ENCODE results near the gene SERPINB10. TPM values are rescaled to one million over a fixed set of nuclear protein-coding genes. Genes with fewer than 3 reads are reported as not detected.

SERPINB10 gene
- total and polyA plus RNA-seq, 2 donors (not counting 1 experiment from before 2014, with no cell fraction given): not detected

DNA sequence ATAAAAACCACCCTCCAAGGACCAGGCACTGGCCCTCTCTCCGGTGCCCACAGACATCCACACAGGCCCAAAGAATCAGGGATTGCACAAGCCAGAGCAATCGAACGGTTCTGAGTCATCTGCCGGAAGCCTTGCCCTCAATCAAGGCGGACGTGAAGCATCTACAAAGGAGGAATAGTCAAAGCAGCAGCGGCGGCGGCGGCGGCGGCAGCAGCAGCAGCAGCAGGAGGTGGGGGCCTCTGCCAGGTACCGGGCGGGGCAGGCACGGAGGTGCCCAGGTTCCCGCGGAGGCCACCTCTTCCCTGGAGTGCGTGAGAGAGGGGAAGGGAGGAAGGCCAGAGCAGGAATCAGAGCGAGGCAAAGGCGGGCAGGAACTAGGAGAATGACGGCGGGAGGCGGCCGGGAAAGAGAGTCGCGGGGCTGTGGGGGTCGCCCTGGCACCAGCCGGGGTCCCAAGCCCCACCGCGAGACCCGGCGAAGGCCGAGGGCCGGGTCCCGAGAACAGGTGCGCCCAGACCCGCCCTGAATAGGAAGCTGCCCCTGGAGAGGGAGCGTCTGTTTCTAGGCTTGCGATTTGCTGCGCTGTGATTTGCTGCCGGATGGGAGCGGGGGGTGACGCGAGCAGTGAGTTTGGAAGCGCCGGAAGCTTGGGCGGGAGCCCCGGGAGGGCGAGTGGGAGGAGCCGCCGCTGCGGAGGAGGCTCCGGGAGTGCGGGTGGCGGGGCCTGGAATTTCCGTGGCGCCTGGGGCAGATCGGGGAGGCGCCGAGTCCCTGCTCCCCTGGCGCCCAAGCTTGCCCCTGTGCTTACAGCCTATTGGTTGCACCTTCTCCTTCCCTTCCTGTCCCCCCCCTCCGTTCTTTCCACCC lies 62.4 kb downstream of the SERPINB10 start, which contains the start of gene SERPINB8:
Gene SERPINB8, plus strand, starts transcription at position 140 of the 867 bp plus-strand sequence. CDS start 8,228 bp downstream, outside the sequence.
- DNase-seq (peak; percentile 77), ATAC-seq (ENCODE audit: low read depth) (peak; percentile 84)
- Histone ChIP-seq H3K4me3 (ENCODE audit: control extremely low read depth in 1 of 5, extremely low read depth in 1 of 5, insufficient read depth in 1 of 5, low read depth in 2 of 5, low read length in 4 of 5) (peak within 1 kb of the TSS; percentile 57 to 98 (median 81)), H3K27ac (ENCODE audit: low read length in 2 of 2) (peak within 1 kb of the TSS; percentile 91 to 95), H3K27me3 (replicated peaks in 1 of 4; ENCODE audit: control extremely low read depth in 1 of 4, control insufficient read depth in 3 of 4, insufficient read depth in 4 of 4, low read length in 3 of 4) (no peaks in the 10 kb centered on the region), H2AFZ (ENCODE audit: insufficient read depth, low read depth, low read length, poor library complexity, severe bottlenecking) (peak within 1 kb of the TSS; percentile 100), H3K9ac (ENCODE audit: low read length) (peak within 1 kb of the TSS; percentile 98), H4K20me1 (ENCODE audit: control insufficient read depth, insufficient read depth, low read length, poor library complexity, severe bottlenecking) (no peaks in the 10 kb centered on the region), H3K9me3 (ENCODE audit: control extremely low read depth in 1 of 3, control insufficient read depth in 2 of 3, insufficient read depth in 1 of 3, low read length in 2 of 3) (no peaks in the 10 kb centered on the region), H3K4me1 (ENCODE audit: control insufficient read depth in 2 of 2, insufficient read depth in 2 of 2, low read length in 2 of 2) (peaks cover 28 to 33% of the 10 kb centered on the region in 2 donors), H3K4me2 (replicated peaks; ENCODE audit: low read depth, low read length, poor library complexity, severe bottlenecking) (peak within 1 kb of the TSS; percentile 88), H3K79me2 (ENCODE audit: control insufficient read depth, insufficient read depth, low read length) (peaks cover 30% of the 10 kb centered on the region), H3K36me3 (replicated peaks in 1 of 2; ENCODE audit: control extremely low read depth in 1 of 2, control insufficient read depth in 1 of 2, extremely low read depth in 1 of 2, insufficient read depth in 2 of 2, low read length in 1 of 2) (no peaks in the 10 kb centered on the region)
- TF ChIP-seq, protein P1, sequence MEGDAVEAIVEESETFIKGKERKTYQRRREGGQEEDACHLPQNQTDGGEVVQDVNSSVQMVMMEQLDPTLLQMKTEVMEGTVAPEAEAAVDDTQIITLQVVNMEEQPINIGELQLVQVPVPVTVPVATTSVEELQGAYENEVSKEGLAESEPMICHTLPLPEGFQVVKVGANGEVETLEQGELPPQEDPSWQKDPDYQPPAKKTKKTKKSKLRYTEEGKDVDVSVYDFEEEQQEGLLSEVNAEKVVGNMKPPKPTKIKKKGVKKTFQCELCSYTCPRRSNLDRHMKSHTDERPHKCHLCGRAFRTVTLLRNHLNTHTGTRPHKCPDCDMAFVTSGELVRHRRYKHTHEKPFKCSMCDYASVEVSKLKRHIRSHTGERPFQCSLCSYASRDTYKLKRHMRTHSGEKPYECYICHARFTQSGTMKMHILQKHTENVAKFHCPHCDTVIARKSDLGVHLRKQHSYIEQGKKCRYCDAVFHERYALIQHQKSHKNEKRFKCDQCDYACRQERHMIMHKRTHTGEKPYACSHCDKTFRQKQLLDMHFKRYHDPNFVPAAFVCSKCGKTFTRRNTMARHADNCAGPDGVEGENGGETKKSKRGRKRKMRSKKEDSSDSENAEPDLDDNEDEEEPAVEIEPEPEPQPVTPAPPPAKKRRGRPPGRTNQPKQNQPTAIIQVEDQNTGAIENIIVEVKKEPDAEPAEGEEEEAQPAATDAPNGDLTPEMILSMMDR (IDR thresholded peaks at IDR 0.05): no peak
- no peaks in the 10 kb centered on the region for H3K27me3 Mint-ChIP-seq
- peak within 1 kb of the TSS; percentile 96 for H3K27ac Mint-ChIP-seq
- H3K9me3 Mint-ChIP-seq (ENCODE audit: insufficient read depth): no peaks in the 10 kb centered on the region
- peaks cover 51% of the 10 kb centered on the region for H3K4me1 Mint-ChIP-seq
- ChIA-PET CTCF (interaction anchor here (0.7 to 1.1 kb wide), 3 partner anchors 8 to 34 kb away, joined by 3 to 4 read pairs (median 3); no protein-coding TSS in a partner anchor), POLR2A (interaction anchor here (0.7 kb wide), 1 partner anchor 1255 kb away, joined by 5 read pairs; the partner anchor contains the start of gene PHLPP1)
- peak within 1 kb of the TSS; percentile 93 for H3K4me3 Mint-ChIP-seq
- intact Hi-C loops (cut with micrococcal nuclease): loop anchor here (1.0 to 10.0 kb wide), 4 partner anchors 9 to 1465 kb away; partner anchors contain the start of gene VPS4B
- WGBS (ENCODE audit: insufficient coverage): under 1% methylated on average over 59 of the region's 62 CpGs

DNA sequence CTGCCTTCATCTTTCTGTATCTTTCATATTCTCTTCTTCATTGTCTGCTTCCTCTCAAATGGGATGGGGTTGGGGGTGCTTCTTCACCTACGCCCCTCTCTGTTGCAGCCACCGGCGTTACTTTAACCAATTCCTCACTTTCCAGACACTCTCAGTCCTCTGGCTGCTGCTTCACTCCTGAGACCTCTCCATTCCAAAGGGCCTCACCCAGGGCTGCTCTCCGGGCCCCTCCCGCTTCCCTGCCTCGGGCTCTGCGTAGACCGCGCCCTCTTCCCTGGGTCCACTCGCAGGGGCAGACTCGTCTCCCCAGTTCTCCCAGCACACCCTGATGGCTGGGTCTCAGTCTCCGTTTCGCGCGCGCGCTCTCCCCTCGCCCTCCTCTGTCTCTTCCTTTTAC lies 63.0 kb downstream of the SERPINB10 start:
- DNase-seq (no peak), ATAC-seq (ENCODE audit: low read depth) (no peak)
- Histone ChIP-seq H3K27me3 (replicated peaks in 1 of 4; ENCODE audit: control extremely low read depth in 1 of 4, control insufficient read depth in 3 of 4, insufficient read depth in 4 of 4, low read length in 3 of 4) (no peaks in the 10 kb centered on the region), H3K27ac (ENCODE audit: low read length in 2 of 2) (peak overlapping the region; percentile 91 to 95), H3K36me3 (replicated peaks in 1 of 2; ENCODE audit: control extremely low read depth in 1 of 2, control insufficient read depth in 1 of 2, extremely low read depth in 1 of 2, insufficient read depth in 2 of 2, low read length in 1 of 2) (no peaks in the 10 kb centered on the region), H3K9me3 (ENCODE audit: control extremely low read depth in 1 of 3, control insufficient read depth in 2 of 3, insufficient read depth in 1 of 3, low read length in 2 of 3) (no peaks in the 10 kb centered on the region), H2AFZ (ENCODE audit: insufficient read depth, low read depth, low read length, poor library complexity, severe bottlenecking) (peak overlapping the region; percentile 100), H3K9ac (ENCODE audit: low read length) (peak overlapping the region; percentile 98), H3K4me3 (ENCODE audit: control extremely low read depth in 1 of 5, extremely low read depth in 1 of 5, insufficient read depth in 1 of 5, low read depth in 2 of 5, low read length in 4 of 5) (peak overlapping the region; percentile 57 to 98 (median 81)), H3K4me2 (replicated peaks; ENCODE audit: low read depth, low read length, poor library complexity, severe bottlenecking) (peak overlapping the region; percentile 88), H3K79me2 (ENCODE audit: control insufficient read depth, insufficient read depth, low read length) (peaks cover 30% of the 10 kb centered on the region), H4K20me1 (ENCODE audit: control insufficient read depth, insufficient read depth, low read length, poor library complexity, severe bottlenecking) (no peaks in the 10 kb centered on the region), H3K4me1 (ENCODE audit: control insufficient read depth in 2 of 2, insufficient read depth in 2 of 2, low read length in 2 of 2) (peaks cover 34 to 37% of the 10 kb centered on the region in 2 donors)
- TF ChIP-seq, protein P1 (IDR thresholded peaks at IDR 0.05): no peak
- no peak for TF ChIP-seq EZH2 (IDR thresholded peaks at IDR 0.05; ENCODE audit: borderline replicate concordance, insufficient read depth, low read depth, low read length, poor library complexity, severe bottlenecking)
- no peaks in the 10 kb centered on the region for H3K9me3 Mint-ChIP-seq (ENCODE audit: insufficient read depth)
- WGBS (ENCODE audit: insufficient coverage): 60% methylated on average over 18 of the region's 18 CpGs
- CTCF ChIA-PET: interaction anchor here (1.0 to 1.1 kb wide), 2 partner anchors 11 to 35 kb away, joined by 3 to 4 read pairs; no protein-coding TSS in a partner anchor
- peak overlapping the region; percentile 96 for H3K27ac Mint-ChIP-seq
- intact Hi-C loops (cut with micrococcal nuclease): loop anchor here (1.0 to 10.0 kb wide), 4 partner anchors 8 to 1466 kb away; partner anchors contain the start of gene VPS4B
- peaks cover 57% of the 10 kb centered on the region for H3K4me1 Mint-ChIP-seq
- POLR2A ChIA-PET: interaction anchor here (0.7 kb wide), 1 partner anchor 1256 kb away, joined by 5 read pairs; the partner anchor contains the start of gene PHLPP1
- no peaks in the 10 kb centered on the region for H3K27me3 Mint-ChIP-seq
- peak overlapping the region; percentile 93 for H3K4me3 Mint-ChIP-seq
